Mammary epithelial cell (primary cell): ENCODE results near the gene USP9X.

Experiments
- CTCF ChIP-seq, 2 donors: IDR thresholded peaks in 1 of 2; conservative IDR thresholded peaks in 1 of 2; 2 replicates each; pipeline ENCODE4 v1.5.1; 2011 to 2012; ENCODE audit warnings: inconsistent platforms in 2 of 2, low read length in 2 of 2, mild to moderate bottlenecking in 2 of 2, control low read depth in 1 of 2, low read depth in 1 of 2; ENCODE audit not compliant: insufficient read depth in 1 of 2; ENCODE audit errors: extremely low read depth in 1 of 2
- EZH2 ChIP-seq: IDR thresholded peaks from 2 replicates; pipeline ENCODE4 v1.6.1; 2012; ENCODE audit warnings: low read length, inconsistent platforms, borderline replicate concordance

DNA sequence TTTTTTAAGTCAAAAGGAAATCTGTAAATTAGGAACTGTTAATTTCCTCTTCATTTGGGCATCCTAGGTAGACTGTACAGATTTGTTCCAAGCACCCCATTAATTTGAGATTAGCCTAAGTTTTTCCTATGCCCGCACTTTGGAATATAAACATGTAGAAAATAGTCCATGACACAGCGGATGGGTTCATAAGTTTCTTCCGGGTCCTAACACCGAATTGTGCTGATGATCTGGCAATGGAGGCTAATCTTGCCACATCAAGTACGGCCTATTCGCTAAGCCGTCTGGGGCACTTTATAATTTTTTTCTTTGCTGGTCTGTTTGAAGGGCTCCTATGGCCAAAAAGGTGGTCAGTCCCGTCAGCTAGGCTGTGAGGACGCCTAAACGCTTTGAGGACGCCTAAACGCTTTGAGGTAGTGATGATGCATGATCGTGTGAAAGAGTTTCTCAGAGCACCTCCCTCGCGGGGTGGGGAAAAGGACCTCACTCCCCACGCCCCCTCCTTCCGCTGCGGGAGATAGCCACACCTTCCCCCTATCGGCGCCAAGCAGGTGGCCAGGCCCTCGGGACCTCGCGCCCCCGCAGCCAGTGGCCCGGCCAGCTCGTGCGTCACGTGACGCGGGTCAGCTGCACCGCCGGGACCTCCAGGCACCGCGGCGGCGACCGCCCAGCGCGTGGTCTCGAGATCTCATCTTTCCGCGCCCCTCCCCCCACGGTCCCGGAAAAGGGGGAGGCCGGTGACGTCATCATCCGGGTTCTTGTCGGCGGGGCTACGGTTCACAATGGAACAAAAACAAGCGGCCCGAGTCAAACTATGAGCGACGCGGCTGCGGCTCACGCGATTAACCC lies 977 bp upstream of the USP9X start:
- no peak for TF ChIP-seq CTCF (conservative IDR thresholded peaks at IDR 0.05 in 1 of 2, IDR thresholded peaks at IDR 0.05 in 1 of 2; ENCODE audit: extremely low read depth in 1 of 2, insufficient read depth in 1 of 2, low read depth in 1 of 2, low read length in 2 of 2)
- no peak for TF ChIP-seq EZH2
